HG02571 (cell line): ENCODE results near the gene RFWD3.
A peak's percentile ranks its signal among the peaks of the same experiment; 100 is the strongest.
"Not testable (repeated sequence)": the region's sequence is repeated elsewhere in the genome, so short reads cannot be mapped to it uniquely, and the experiment has no call there.

Experiments
- ATAC-seq: cut with Tn5 transposase; IDR thresholded peaks from one replicate; pipeline ENCODE4 v1.9.1; 2021; ENCODE audit warnings: mild to moderate bottlenecking, moderate library complexity; ENCODE audit not compliant: unreplicated experiment

Gene RFWD3, protein sequence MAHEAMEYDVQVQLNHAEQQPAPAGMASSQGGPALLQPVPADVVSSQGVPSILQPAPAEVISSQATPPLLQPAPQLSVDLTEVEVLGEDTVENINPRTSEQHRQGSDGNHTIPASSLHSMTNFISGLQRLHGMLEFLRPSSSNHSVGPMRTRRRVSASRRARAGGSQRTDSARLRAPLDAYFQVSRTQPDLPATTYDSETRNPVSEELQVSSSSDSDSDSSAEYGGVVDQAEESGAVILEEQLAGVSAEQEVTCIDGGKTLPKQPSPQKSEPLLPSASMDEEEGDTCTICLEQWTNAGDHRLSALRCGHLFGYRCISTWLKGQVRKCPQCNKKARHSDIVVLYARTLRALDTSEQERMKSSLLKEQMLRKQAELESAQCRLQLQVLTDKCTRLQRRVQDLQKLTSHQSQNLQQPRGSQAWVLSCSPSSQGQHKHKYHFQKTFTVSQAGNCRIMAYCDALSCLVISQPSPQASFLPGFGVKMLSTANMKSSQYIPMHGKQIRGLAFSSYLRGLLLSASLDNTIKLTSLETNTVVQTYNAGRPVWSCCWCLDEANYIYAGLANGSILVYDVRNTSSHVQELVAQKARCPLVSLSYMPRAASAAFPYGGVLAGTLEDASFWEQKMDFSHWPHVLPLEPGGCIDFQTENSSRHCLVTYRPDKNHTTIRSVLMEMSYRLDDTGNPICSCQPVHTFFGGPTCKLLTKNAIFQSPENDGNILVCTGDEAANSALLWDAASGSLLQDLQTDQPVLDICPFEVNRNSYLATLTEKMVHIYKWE

DNA sequence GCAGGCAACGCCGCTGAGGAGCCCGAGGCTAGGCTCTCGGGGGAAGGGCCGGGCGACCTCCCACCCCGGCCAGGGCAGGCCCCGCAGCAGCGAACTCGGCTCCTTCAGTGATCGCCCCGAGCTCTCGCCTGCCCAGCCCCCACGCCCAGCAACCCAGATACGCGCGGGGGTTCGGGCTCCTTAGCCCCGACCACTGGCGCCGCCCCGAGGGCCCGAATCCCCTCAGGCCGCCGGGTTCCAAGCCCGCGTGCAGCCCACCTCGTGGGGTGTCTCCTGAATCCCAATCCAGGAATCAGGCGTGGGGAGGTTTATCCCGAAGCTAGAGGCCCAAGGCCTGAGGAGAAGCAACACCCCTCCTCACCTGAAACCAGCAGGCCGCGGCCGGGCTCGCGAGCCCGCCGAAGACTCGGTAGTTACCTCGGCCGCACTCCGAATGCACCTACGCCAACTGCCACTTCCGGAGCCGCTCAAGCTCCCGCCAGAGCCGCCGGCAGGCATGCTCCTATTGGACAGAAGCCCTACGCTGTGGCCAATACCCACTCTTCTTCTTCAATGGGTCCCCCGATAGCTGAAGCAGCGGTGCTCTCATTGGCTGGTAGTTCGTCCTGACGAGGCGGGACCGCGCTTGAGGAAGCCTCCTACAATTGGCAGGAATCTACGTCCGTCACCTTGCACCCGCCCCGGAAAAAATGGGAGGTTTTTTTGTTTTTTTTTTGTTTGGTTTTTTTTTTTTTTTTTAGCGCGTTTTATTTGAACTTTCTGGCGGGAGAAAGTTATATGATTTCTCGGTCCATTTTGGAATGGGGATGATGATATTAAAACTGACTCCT lies at the start of gene RFWD3:
Gene RFWD3 (minus strand): TSS at position 453 of the 830 bp plus-strand sequence. CDS start 5,428 bp downstream, outside the sequence.
- ATAC-seq: peak; percentile 100

DNA sequence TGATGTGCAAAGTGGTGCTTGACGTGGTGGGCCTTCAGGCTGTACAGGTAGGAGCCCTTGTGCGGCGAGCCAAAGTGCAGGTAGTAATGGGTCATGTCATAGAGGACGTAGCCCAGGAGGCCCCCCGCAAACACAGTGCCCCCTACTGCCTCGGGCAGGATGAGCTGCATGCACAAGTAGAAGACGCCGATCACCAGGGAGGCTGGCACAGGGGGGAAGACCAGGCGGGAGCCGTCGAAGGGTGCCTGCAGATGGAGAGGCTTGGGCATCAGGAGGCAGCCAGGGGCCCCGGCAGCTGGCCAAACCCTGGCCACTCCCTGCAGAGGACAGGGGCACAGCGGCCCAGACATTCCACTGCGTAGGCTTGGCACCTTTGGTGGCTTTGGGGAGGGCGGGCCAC lies 49.7 kb upstream of the RFWD3 start:
- ATAC-seq: no peak

DNA sequence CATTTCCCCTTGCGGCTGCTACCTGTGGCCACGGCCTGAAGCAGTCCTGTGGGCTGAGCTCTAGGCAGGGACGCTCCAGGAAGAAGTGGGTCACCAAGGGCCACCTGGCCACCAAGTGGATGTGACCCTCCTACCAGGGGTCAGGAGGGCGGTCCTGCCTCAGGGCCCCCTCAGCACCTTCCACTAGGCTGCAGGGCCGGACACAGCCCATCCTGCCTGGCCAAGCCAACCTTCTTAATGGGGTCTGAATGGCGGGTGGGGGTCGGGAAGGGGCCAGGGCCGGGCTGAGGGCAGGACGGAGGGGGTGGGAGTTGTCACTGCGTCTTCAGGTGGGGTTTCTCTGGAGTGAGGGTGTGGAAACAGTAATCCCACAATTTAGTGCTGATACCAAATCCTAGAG lies 47.2 kb upstream of the RFWD3 start:
- no peak for ATAC-seq

DNA sequence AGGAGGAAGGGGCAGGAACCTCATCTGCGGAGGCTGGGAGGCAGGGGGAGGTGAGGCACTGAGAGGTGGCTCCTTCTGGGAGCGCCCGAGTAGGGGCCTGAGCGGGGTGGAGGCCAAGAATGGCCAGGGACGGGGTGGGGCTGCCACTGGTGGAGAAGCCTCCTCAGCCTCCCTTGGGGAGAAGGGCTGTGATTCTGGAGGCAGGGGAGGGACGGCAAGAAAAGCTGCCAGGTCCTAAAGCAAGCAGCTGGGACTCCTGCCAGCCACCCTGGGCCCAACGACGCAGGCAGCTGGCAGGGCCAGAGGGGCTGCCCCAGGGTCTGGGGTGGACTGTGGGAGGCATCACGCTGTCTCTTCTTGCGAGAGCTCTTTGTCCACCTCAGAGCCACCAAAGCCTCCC lies 46.6 kb upstream of the RFWD3 start:
- no peak for ATAC-seq

DNA sequence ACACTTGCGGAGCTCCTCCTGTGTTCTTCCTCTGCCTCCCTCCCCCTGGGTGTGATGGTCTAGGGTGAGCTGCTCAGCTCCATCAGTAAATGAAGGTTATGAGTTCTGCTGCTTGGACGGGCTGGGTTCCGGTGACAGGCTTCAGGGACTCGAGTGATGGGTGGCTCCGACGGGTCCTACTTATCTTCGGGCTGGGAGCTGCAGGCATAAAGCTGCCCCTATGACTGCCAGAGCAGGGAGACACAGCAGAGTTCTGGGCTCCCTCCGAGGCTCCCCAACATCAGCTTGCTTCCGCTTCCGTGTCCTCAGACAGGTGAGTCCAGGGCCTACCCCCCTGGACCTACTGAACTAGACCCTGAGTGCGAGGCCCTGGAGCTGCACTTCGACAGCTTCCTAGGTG lies 45.3 kb upstream of the RFWD3 start:
- no peak for ATAC-seq

DNA sequence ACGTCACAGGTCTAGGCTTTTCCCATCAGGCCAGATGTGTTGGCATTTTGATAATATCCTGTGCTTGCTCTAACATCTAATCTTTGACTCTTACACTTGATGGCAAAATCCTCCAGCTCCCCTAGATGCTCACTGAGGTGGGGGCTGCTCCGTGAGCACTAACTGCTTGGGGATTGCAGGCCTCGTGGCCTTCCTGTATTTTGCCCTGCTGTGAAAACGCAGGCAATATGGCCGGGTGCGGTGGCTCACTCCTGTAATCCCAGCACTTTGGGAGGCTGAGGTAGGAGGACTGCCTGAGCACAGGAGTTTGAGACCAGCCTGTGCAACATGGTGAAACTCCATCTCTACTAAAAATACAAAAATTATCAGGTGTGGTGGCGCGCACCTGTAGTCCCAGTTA lies 43.7 kb upstream of the RFWD3 start:
- no peak for ATAC-seq

DNA sequence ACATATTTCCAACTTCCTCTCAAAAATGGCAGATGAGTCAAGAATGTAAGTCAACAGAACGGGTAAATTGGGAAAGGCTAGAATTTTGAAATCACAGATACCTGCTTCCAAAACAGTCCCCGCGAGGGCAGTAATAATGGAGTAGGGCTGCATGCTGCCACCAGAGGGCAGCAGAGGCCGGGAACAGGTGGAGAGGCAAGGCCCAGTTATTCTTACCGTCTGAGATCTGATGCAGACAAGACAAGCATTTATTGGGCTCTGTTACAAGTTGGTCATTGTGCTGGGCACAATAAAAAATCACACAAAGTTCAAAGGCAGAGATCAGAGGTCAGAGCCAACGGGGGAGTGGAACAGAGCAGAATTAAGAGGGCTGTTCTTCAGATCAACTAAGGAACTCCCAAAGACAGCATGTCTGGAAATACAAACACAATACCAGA lies 42.8 kb upstream of the RFWD3 start:
- ATAC-seq: peak; percentile 82

DNA sequence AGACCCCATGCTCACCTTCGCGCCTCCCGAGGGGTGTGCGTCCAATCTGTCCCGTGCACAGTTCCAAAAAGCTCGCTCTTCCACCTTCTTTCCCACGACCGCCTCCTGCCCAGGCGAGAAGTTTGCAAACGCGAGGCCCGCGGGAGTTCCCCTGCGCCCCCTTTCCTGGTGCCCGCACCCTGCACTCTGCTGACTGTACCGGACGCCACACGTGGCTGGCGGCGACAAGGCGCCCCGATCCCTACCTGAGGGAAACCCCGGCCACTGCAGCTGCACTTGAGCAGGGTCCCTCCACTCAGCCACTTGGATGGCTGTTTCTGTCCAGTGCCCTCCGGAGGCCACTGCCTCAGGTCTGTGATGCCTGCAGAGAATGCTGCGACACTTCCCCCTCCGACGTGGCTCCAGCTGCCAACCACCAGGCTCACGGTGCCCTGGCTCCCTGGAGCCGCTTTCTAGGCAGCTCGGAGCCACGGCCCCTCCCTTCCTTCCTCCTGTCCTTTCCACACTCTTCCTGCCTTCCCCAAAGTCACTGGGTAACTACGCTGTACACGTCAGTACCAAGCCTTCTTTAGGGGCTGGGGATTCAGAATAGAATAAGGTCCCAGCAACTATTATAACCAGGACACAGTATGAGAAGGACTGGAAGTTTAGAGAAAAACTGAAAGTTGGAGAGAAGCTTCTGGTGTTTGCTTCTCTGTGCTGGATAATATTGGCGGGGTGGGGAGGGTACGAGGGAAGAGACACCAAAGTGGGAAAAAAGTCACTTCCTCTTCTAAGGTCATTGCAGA lies 34.0 kb upstream of the RFWD3 start, which contains the start of gene MLKL:
Gene MLKL (minus strand): TSS at position 425 of the 788 bp plus-strand sequence. CDS start 5,105 bp downstream, outside the sequence.
- ATAC-seq: peak; percentile 34

DNA sequence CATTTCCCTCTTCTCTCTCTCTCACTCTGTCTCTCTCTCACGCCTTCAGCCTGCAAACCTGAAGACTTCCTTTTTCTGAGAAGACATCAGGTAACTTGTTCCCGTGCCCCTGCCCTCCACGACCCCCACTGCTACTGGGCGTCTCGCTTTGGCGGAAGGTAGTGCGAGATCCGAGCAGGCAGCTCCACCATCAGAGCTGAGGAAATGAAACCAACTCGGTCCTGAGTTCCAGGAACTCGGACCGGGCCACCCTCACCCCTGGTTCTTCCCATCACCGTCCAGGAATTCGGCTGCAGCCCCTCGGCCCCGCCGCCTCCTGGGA lies 33.4 kb upstream of the RFWD3 start:
- ATAC-seq: peak; percentile 23

DNA sequence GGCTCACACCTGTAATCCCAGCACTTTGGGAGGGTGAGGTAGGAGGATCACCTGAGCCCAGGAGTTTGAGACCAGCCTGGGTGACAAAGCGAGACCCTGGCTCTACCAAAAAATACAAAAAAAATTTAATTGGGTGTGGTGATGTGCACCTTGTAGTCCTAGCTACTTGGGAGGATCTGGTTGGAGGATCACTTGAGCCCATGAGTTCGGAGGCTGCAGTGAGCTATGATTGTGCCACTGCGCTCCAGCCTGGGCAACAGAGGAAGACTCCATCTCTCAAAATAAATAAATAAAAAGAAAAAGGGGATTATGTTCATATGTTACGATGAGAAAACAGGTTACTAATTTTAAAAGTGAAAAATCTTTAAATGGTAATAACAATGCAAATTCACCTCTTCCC lies 33.0 kb upstream of the RFWD3 start:
- ATAC-seq: no peak

DNA sequence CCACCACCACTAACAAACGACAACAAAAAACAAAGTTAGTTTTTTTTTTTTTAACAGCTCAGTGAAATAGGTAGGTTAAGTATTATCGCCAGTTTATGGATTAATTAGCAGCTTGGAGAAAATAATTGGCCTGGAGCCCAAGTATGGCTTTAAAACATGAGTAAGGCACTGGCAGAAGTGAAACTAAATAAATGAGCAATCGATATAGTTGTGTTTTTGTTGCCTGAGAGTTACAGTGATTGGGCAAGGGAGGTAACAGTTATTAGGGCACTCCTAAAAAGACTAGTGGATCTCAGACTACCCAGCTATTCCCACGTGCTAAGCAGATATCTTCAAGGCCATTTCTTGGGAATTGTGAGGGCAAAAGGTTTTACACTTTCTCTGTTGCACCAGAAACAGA lies 31.5 kb upstream of the RFWD3 start:
- no peak for ATAC-seq

DNA sequence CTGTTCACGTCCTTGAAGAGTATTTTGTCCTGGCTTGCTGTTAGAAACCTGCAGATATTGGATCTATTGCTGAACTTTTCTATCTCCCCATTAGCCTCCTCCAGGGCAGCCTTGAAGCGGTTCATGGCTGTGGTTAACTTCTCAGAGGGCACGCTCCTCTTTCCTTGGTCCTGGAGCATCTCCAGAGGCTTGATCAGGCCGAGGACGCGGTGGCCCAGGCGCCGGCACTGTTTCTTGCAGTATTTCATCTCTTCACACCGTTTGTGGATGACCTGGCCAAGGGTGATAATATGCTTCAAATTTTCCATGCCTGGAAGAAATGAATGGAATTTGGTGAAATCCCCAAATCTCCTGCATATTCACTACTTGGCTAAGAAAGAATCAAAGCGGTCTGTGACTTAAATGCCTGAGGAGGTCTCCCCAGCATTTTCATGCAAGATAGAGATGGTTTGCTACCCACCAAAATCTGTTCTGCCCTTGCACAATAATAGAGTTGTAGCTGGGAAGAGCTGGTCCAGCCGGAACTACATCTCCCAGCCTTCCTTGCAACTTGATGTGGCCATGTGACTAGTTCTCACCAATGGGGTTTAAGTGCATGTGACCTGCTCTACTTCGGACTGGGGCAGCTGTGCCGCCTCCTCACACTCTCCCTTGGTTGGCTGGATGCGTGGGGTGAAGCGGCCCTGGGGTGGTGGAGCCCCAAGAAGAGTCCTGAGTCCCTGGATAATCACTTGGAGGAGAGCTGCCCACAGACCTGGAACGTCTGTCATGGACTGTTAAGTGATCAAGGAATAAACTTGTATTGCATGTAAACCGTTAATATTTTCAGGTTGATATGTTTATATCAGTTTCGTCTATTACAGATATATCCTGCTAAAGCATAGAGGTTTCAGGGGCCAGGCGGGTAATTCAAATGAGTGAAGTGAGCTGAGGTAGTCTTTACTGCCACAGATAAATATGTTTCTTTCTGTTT lies 29.1 kb upstream of the RFWD3 start:
- peak; percentile 82 for ATAC-seq

DNA sequence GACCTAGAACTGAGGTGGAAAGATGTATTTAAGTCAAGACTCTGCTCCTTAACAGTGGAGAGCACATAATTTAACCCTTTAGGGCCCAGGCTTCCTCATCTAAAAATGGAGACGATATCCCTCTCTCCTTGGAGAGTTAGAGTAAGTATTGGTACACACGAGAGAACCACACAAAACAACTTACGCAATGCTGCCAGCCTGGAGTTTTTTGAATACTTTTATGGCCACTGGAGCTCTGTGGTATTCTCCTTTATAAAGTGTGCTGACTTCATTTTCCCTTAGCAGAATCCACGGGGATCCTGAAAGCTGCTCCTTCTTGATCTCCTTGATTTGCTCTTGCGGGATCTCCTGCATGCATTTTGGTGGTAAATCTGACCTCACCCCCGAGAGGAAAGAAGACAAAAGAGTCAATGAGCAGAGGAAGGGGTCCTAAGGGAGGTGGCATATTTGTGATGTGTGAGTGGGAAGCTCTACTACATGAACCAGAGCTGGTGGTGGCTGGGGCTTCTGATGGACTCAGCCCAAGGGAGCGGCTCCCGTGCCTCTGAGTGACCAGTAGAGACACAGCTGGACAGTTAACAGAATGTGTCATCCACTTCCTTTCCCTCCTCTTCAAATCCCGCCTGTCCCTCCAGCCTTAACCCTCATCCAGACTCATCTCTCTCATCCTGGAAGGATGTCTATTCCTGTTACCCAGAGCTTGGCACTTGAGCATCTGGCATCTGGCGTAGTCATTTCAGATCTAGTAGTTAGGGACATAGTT lies 24.6 kb upstream of the RFWD3 start:
- ATAC-seq: no peak

DNA sequence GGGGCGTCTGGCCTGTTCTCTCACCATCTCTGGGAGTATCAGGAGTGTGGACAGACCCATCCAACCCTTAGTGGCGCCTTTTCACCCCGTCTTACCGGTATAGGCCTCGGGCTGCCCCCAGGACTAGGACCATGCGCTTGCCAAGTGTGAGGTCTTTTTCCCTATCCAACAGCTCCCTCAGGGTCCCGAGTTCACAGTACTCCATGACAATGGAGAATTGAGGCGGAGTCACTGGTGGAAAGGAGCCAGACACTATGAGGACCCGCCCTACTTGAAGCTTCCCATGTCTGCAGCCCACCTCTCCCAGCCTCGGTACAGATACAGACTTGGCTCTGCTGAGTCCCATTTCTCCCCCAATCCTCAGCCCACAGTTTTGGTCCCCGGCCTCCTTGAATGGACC lies 15.9 kb upstream of the RFWD3 start:
- ATAC-seq: no peak

DNA sequence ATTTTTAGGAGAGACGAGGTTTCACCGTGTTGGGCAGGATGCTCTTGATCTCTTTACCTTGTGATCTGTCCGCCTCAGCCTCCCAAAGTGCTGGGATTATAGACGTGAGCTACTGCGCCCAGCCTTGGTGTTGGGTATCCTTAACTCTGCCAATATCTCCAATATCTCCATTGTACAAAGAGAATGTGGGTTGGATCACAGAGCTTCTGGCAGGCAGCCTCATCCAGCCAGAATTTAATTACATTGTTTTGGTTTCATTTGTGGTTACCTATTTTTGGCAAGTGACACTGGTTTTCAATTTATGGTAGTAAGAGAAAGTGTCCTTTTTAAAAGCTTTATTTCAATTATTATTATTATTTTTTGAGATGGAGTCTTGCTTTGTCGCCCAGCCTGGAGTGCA lies 14.0 kb upstream of the RFWD3 start:
- ATAC-seq: no peak

DNA sequence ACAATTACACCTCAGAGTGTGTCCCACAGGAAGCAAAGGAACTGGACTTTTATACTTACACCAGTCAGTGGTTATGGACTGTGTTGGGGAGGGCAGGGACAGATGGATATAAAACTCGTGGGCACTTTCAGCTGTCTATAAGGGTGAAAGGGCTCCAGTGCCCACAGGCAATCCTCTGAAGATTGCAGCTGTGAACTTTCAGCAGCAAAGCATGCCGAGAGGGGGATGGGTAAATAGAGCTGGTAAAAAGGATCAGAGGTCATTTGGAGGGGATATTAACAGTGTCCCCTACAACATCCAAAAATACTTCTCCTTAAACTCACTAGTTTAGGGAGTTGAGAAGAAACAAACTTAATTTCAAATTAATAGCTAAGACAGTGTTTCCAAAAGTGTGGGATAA lies 13.3 kb upstream of the RFWD3 start:
- ATAC-seq: no peak

DNA sequence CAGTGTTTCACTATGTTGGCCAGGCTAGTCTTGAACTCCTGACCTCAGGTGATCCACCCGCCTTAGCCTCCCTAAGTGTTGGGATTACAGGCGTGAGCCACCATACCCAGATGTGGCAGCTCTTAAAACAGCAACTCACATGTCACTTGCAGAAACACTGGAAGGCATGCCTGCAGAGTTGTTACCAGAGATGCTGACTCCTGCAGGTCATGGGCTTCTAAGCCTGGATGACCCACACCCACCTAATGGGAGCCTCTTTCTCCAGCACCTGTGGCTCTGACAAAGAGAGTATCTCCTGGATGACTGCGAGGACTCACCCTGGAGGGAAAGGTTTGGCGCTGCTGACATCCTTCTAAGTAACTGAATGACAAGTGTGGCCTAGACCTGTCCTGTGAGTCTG lies 11.2 kb upstream of the RFWD3 start:
- ATAC-seq: no peak

DNA sequence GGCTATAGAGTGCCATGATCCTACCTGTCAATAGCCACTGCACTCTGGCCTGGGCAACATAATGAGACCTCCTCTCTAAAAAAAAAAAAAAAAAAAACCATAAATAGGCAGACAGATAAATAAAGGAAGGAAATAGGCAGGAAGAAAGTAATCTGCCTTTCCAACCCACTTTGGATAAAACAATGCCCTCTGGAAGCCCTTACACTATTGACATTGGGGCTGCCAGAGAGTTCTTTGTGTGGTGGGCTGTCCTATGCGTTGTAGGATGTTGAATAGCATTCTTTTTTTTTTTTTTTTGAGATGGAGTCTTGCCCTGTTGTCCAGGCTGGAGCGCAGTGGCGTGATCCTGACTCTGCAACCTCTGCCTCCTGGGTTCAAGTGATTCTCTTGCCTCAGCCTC lies 7.2 kb upstream of the RFWD3 start:
- ATAC-seq: no peak

DNA sequence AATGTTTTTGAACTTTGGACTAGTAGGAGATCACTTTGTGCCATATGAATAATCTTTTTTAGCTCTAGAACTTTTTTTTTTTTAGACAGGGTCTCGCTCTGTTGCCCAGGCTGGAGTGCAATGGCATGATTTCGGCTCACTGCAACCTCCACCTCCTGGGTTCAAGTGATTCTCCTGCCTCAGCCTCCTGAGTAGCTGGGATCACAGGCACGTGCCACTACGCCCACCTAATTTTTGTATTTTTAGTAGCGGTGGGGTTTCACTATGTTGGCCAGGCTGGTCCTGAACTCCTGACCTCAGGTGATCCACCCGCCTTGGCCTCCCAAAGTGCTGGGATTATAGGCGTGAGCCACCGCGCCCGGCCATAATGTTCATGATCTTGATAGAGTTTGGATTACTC lies 2.2 kb upstream of the RFWD3 start:
- ATAC-seq: not testable (repeated sequence)
